ENCODE measurements around the gene AHI1. TPM values are rescaled to one million over a fixed set of nuclear protein-coding genes. Genes with fewer than 3 reads are reported as not detected.

The AHI1 gene
- total and polyA plus RNA-seq, 2 donors from 2014 or later: 9.1 to 28.5 TPM

- intact Hi-C loops (cut with DNase I): no loop called here
- Histone ChIP-seq H3K27ac (ENCODE audit: low read depth in 2 of 2, low read length in 2 of 2) (no peak overlapping the region), H3K9me3 (ENCODE audit: control insufficient read depth in 2 of 3, insufficient read depth in 1 of 3, low read length in 3 of 3) (no peaks in the 10 kb centered on the region), H3K4me3 (ENCODE audit: low read length in 3 of 3) (no peak overlapping the region), H3K4me1 (ENCODE audit: control insufficient read depth in 2 of 3, insufficient read depth in 2 of 3, low read depth in 1 of 3, low read length in 3 of 3) (no peaks in the 10 kb centered on the region), H3K9ac (ENCODE audit: low read length in 3 of 3) (no peak overlapping the region), H3K36me3 (ENCODE audit: control insufficient read depth in 2 of 3, insufficient read depth in 3 of 3, low read length in 3 of 3) (peaks cover 0 to 3% (median 0%) of the 10 kb centered on the region in 3 donors), H3K27me3 (ENCODE audit: control insufficient read depth, insufficient read depth, low read length) (no peaks in the 10 kb centered on the region)
- DNase-seq (no peak), FAIRE-seq (no peak)
- TF ChIP-seq CTCF (IDR thresholded peaks at IDR 0.05; ENCODE audit: borderline replicate concordance, extremely low read depth, insufficient read depth): no peak
Measured at GRCh38 chr6:135282395-135282794, 215.1 kb downstream of the AHI1 start.

- Histone ChIP-seq H3K9ac (ENCODE audit: low read length in 3 of 3) (no peak overlapping the region), H3K36me3 (ENCODE audit: control insufficient read depth in 2 of 3, insufficient read depth in 3 of 3, low read length in 3 of 3) (no peaks in the 10 kb centered on the region), H3K27me3 (ENCODE audit: control insufficient read depth, insufficient read depth, low read length) (no peaks in the 10 kb centered on the region), H3K4me1 (ENCODE audit: control insufficient read depth in 2 of 3, insufficient read depth in 2 of 3, low read depth in 1 of 3, low read length in 3 of 3) (no peaks in the 10 kb centered on the region), H3K27ac (ENCODE audit: low read depth in 2 of 2, low read length in 2 of 2) (no peak overlapping the region), H3K4me3 (ENCODE audit: low read length in 3 of 3) (no peak overlapping the region), H3K9me3 (ENCODE audit: control insufficient read depth in 2 of 3, insufficient read depth in 1 of 3, low read length in 3 of 3) (no peaks in the 10 kb centered on the region)
- FAIRE-seq: no peak
- TF ChIP-seq CTCF (IDR thresholded peaks at IDR 0.05; ENCODE audit: borderline replicate concordance, extremely low read depth, insufficient read depth): no peak
- no peak for DNase-seq
- intact Hi-C loops (cut with DNase I): no loop called here
Measured at GRCh38 chr6:135281964-135282363, 215.6 kb downstream of the AHI1 start.

- DNase-seq (no peak), FAIRE-seq (no peak)
- Histone ChIP-seq H3K36me3 (ENCODE audit: control insufficient read depth in 2 of 3, insufficient read depth in 3 of 3, low read length in 3 of 3) (no peaks in the 10 kb centered on the region), H3K9me3 (ENCODE audit: control insufficient read depth in 2 of 3, insufficient read depth in 1 of 3, low read length in 3 of 3) (no peaks in the 10 kb centered on the region), H3K4me3 (ENCODE audit: low read length in 3 of 3) (no peak overlapping the region), H3K27me3 (ENCODE audit: control insufficient read depth, insufficient read depth, low read length) (no peaks in the 10 kb centered on the region), H3K4me1 (ENCODE audit: control insufficient read depth in 2 of 3, insufficient read depth in 2 of 3, low read depth in 1 of 3, low read length in 3 of 3) (no peaks in the 10 kb centered on the region), H3K9ac (ENCODE audit: low read length in 3 of 3) (no peak overlapping the region), H3K27ac (ENCODE audit: low read depth in 2 of 2, low read length in 2 of 2) (no peak overlapping the region)
- intact Hi-C loops (cut with DNase I): no loop called here
- TF ChIP-seq CTCF (IDR thresholded peaks at IDR 0.05; ENCODE audit: borderline replicate concordance, extremely low read depth, insufficient read depth): no peak
Measured at GRCh38 chr6:135281227-135281626, 216.3 kb downstream of the AHI1 start.
